Lower leg skin (tissue), 3 donors: Measurements from ENCODE around the gene CEP112.

Source experiments
- POLR2A ChIP-seq, 2 donors: fragments of 450-650 bp; IDR thresholded peaks; one replicate each; pipeline ENCODE4 v1.6.1; 2016 to 2017; ENCODE audit warnings: antibody characterized with exemption in 2 of 2, mild to moderate bottlenecking in 1 of 2, moderate library complexity in 1 of 2
- TF ChIP-seq, protein P1 (sequence below), 3 donors: fragments of 450-650 bp; IDR thresholded peaks; one replicate each; pipeline ENCODE4 v1.5.1; 2016; ENCODE audit warnings: antibody characterized with exemption in 3 of 3, mild to moderate bottlenecking in 3 of 3, moderate library complexity in 2 of 3

DNA sequence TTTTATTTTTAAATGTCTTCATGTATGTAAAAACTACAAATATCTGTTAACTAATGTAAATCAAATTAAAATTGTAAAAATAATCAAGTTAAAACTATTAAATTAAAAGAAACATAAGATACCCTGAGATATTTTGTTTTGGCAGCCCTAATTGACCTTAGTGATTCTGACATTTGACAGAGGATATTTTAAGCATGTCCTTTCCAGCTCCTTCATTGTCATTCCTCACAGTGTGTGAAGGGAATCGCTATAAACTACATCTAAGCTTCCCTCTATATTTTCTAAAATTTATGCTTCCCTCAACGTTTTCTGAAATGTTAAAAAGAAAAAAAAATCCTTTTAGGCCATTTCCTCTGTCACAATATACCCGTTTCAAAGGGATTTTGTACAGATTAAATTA, 20.2 kb downstream of the CEP112 start:
- TF ChIP-seq POLR2A (IDR thresholded peaks at IDR 0.05): no peak
- TF ChIP-seq, protein P1, sequence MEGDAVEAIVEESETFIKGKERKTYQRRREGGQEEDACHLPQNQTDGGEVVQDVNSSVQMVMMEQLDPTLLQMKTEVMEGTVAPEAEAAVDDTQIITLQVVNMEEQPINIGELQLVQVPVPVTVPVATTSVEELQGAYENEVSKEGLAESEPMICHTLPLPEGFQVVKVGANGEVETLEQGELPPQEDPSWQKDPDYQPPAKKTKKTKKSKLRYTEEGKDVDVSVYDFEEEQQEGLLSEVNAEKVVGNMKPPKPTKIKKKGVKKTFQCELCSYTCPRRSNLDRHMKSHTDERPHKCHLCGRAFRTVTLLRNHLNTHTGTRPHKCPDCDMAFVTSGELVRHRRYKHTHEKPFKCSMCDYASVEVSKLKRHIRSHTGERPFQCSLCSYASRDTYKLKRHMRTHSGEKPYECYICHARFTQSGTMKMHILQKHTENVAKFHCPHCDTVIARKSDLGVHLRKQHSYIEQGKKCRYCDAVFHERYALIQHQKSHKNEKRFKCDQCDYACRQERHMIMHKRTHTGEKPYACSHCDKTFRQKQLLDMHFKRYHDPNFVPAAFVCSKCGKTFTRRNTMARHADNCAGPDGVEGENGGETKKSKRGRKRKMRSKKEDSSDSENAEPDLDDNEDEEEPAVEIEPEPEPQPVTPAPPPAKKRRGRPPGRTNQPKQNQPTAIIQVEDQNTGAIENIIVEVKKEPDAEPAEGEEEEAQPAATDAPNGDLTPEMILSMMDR (IDR thresholded peaks at IDR 0.05): no peak
